Glutamatergic neuron (in vitro differentiated cells): ENCODE measurements around the gene ADAM17. TPM values are rescaled to one million over a fixed set of nuclear protein-coding genes. Genes with fewer than 3 reads are reported as not detected.

Experiments used
- DNase-seq: peaks from one replicate; pipeline ENCODE4 v3.0.0; 2022
- H3K27ac Mint-ChIP-seq: one replicate; pipeline ENCODE4 v1.8.0; 2020; ENCODE audit warnings: mild to moderate bottlenecking, mixed read lengths, inconsistent platforms; ENCODE audit not compliant: unreplicated experiment
- H3K27me3 Mint-ChIP-seq: one replicate; pipeline ENCODE4 v1.8.0; 2020; ENCODE audit warnings: mild to moderate bottlenecking, moderate library complexity, mixed read lengths, inconsistent platforms; ENCODE audit not compliant: unreplicated experiment
- H3K36me3 Mint-ChIP-seq: one replicate; pipeline ENCODE4 v1.8.0; 2020; ENCODE audit warnings: mild to moderate bottlenecking, mixed read lengths, inconsistent platforms; ENCODE audit not compliant: unreplicated experiment
- H3K4me1 Mint-ChIP-seq: one replicate; pipeline ENCODE4 v1.8.0; 2020; ENCODE audit warnings: mild to moderate bottlenecking, low read depth, mixed read lengths, inconsistent platforms; ENCODE audit not compliant: unreplicated experiment
- H3K4me3 Mint-ChIP-seq: one replicate; pipeline ENCODE4 v1.8.0; 2020; ENCODE audit warnings: mild to moderate bottlenecking, mixed read lengths, inconsistent platforms; ENCODE audit not compliant: unreplicated experiment
- H3K9me3 Mint-ChIP-seq: one replicate; pipeline ENCODE4 v1.8.0; 2020; ENCODE audit warnings: mild to moderate bottlenecking, moderate library complexity, mixed read lengths, inconsistent platforms; ENCODE audit not compliant: unreplicated experiment
- total RNA-seq: library from RNA; stranded (reverse); fragmentation: NEBNext Ultra II Directional; extraction: Animal tissue kit (Norgen Biotek cat#: 25700); gene quantifications from one replicate; pipeline ENCODE4 v1.2.1, GENCODE V29; 2021; ENCODE audit not compliant: unreplicated experiment
- TF ChIP-seq, protein P1 (sequence below): fragments of 200-600 bp; sonication (generic); IDR thresholded peaks from one replicate; pipeline ENCODE4 v1.5.0; 2021; ENCODE audit not compliant: partially characterized antibody, unreplicated experiment

Gene ADAM17
- total RNA-seq, 1 donor from 2014 or later, result 23.8 TPM

DNA sequence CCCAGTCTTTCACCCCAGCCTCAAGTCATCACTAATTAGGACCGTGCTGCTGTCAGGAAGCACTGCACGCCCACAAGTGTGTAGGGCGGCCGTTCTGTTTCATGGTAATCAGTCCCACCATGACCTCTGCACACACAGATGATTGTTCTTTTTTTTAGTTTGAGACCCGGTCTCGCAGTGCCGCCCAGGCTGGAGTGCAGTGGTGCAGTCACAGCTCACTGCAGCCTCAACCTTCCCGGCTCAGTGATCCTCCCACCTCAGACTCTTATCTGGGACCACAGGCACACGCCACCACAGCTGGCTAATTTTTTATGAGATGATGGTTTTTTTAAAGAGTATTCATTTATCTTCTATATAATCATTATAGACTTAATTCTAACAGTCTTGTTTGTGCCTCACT, 83.1 kb downstream of the ADAM17 start:
- Mint-ChIP-seq H3K4me3 (peak overlapping the region; percentile 3), H3K27me3 (no peaks in the 10 kb centered on the region), H3K27ac (no peak overlapping the region), H3K9me3 (peaks cover 2% of the 10 kb centered on the region), H3K36me3 (no peaks in the 10 kb centered on the region), H3K4me1 (peaks cover 2% of the 10 kb centered on the region)
- DNase-seq, result no peak
- TF ChIP-seq, protein P1, sequence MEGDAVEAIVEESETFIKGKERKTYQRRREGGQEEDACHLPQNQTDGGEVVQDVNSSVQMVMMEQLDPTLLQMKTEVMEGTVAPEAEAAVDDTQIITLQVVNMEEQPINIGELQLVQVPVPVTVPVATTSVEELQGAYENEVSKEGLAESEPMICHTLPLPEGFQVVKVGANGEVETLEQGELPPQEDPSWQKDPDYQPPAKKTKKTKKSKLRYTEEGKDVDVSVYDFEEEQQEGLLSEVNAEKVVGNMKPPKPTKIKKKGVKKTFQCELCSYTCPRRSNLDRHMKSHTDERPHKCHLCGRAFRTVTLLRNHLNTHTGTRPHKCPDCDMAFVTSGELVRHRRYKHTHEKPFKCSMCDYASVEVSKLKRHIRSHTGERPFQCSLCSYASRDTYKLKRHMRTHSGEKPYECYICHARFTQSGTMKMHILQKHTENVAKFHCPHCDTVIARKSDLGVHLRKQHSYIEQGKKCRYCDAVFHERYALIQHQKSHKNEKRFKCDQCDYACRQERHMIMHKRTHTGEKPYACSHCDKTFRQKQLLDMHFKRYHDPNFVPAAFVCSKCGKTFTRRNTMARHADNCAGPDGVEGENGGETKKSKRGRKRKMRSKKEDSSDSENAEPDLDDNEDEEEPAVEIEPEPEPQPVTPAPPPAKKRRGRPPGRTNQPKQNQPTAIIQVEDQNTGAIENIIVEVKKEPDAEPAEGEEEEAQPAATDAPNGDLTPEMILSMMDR, result no peak

DNA sequence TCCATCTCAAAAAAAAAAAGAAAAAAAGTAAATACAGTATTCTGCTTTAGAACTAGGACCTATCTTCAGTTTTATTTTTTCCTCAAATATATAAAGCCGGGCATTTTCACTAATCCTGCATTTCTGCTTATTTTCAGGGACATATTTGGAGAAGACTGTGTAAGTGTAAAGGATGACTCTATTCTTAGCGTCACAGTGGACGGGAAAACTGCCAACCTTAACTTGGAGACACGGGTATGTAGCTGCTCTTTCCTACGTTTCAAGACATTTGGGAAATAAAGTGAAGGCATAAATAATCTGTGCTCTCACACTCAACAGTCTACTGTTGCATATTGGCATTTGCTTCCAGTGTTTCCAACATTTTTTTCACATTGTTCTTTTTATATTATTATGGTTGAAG, 84.4 kb downstream of the ADAM17 start:
- TF ChIP-seq, protein P1, result no peak
- no peak overlapping the region for H3K27ac Mint-ChIP-seq
- H3K27me3 Mint-ChIP-seq, result no peaks in the 10 kb centered on the region
- H3K4me3 Mint-ChIP-seq, result no peak overlapping the region
- peaks cover 2% of the 10 kb centered on the region for H3K9me3 Mint-ChIP-seq
- H3K4me1 Mint-ChIP-seq, result peaks cover 2% of the 10 kb centered on the region
- no peaks in the 10 kb centered on the region for H3K36me3 Mint-ChIP-seq
- no peak for DNase-seq

DNA sequence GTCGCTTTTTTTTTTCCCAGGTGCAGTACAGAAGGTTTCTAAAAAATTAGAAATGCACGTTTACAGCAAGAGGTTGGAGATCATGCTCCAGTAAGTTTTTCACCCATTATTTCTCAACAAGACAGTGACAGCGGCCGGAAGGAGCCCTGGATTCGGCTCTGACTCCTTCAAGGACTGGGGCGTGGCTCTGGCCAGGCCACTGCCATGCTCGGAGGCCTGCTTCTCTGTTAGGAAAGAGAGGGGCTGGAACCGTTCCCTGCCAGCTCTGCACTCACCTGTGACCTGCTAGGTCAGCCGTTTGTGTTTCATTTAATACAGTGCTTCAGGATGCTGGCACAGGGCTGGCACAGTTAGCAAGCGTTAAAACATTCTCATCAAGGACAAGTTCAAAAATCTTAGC, 87.9 kb downstream of the ADAM17 start:
- H3K27ac Mint-ChIP-seq, result no peak overlapping the region
- no peak for DNase-seq
- TF ChIP-seq, protein P1, result no peak
- H3K36me3 Mint-ChIP-seq, result no peaks in the 10 kb centered on the region
- H3K4me3 Mint-ChIP-seq, result no peak overlapping the region
- peaks cover 11% of the 10 kb centered on the region for H3K4me1 Mint-ChIP-seq
- H3K9me3 Mint-ChIP-seq, result no peaks in the 10 kb centered on the region
- H3K27me3 Mint-ChIP-seq, result peaks cover 5% of the 10 kb centered on the region

DNA sequence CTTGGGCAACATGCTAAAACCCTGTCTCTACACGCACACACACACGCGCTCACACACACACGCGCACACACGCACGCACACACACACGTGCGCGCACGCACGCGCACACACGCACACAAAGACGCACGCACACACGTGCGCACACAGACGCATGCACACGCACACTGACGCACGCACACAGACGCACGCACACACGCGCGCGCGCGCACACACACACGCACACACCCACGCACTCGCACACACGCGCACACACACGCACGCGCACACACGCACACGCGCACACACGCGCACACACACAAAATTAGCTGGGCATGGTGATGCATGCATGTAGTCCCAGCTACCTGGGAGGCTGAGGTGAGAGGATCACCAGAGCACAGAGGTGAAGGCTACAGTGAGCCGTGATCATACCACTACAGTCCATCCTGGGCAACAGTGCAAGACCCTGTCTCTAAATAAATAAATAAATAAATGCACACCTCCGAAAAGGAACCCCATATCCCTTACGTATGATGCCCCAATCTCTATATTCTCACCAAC, 89.4 kb downstream of the ADAM17 start:
- no peak overlapping the region for H3K4me3 Mint-ChIP-seq
- H3K27ac Mint-ChIP-seq, result no peak overlapping the region

DNA sequence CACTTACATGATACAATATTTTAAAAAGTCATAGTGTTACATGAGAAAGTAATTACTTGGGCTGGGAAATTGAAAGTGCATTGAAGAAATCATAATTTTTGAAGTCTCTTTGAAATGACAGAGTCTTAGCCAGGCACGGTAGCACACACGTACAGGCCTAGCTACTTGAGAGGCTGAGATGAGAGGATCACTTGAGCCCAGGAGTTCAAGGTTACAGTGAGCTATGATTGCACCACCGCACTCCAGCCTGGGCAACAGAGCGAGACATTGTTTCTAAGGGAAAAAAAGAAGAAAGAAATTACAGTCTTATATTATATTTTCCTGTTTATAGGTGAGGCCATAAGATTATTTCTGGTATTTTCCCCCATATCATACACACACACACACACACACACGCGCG, 90.5 kb downstream of the ADAM17 start:
- H3K36me3 Mint-ChIP-seq, result no peaks in the 10 kb centered on the region
- no peaks in the 10 kb centered on the region for H3K9me3 Mint-ChIP-seq
- no peak overlapping the region for H3K27ac Mint-ChIP-seq
- no peak for DNase-seq
- TF ChIP-seq, protein P1, result no peak
- no peak overlapping the region for H3K4me3 Mint-ChIP-seq
- H3K4me1 Mint-ChIP-seq, result peaks cover 19% of the 10 kb centered on the region
- H3K27me3 Mint-ChIP-seq, result peaks cover 5% of the 10 kb centered on the region

More for the DNA sequence above, 89.4 kb downstream of the ADAM17 start:
- H3K27me3 Mint-ChIP-seq, result peaks cover 5% of the 10 kb centered on the region
- no peak for DNase-seq
- H3K9me3 Mint-ChIP-seq, result no peaks in the 10 kb centered on the region
- peaks cover 19% of the 10 kb centered on the region for H3K4me1 Mint-ChIP-seq
- TF ChIP-seq, protein P1, result no peak
- no peaks in the 10 kb centered on the region for H3K36me3 Mint-ChIP-seq
